ENCODE data around the gene TENM4. TPM values are rescaled to one million over a fixed set of nuclear protein-coding genes. Genes with fewer than 3 reads are reported as not detected.

Gene TENM4
- polyA plus RNA-seq, 3 donors = 0.31 to 1.7 TPM; not detected in 1

DNA sequence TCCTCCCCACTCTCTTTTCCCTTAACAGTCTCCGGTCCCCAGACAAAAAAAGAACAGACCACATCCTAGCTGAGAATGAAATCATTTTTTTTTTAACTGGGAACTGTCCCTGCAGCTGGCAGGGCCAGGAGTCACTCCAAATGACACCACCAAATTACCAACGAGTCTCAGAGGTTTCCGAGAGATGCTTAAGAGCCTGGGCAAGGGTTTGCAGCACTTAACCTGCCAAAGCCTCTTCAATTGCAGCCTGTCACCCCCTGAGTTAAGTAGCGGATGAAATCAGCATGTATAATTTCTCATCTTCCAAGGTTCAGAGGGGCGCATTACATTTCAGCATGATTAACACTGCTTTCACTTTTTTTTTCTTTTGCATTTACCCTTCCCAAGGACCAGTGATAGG, 71.8 kb downstream of the TENM4 start:
- Histone ChIP-seq H3K4me3 (replicated peaks in 1 of 3; ENCODE audit: low read depth in 2 of 3, low read length in 3 of 3) (no peak overlapping the region), H3K9me3 (replicated peaks in 1 of 2; ENCODE audit: control insufficient read depth in 1 of 2, insufficient read depth in 1 of 2, low read length in 2 of 2) (no peaks in the 10 kb centered on the region), H2AFZ (ENCODE audit: insufficient read depth, low read depth, low read length, poor library complexity, severe bottlenecking) (no peak overlapping the region), H3K79me2 (ENCODE audit: insufficient read depth, low read length) (no peaks in the 10 kb centered on the region), H3K4me1 (ENCODE audit: control insufficient read depth in 1 of 2, insufficient read depth in 2 of 2, low read length in 2 of 2) (no peaks in the 10 kb centered on the region), H4K20me1 (ENCODE audit: insufficient read depth, low read length) (no peaks in the 10 kb centered on the region), H3K27me3 (ENCODE audit: control insufficient read depth in 2 of 2, insufficient read depth in 2 of 2, low read length in 2 of 2) (peaks cover 3 to 13% of the 10 kb centered on the region in 2 donors), H3K4me2 (replicated peaks; ENCODE audit: extremely low read depth, low read length, poor library complexity, severe bottlenecking) (no peak overlapping the region), H3K27ac (ENCODE audit: low read depth in 1 of 2, low read length in 2 of 2) (no peak overlapping the region), H3K36me3 (replicated peaks in 1 of 2; ENCODE audit: control insufficient read depth in 1 of 2, insufficient read depth in 2 of 2, low read length in 2 of 2) (no peaks in the 10 kb centered on the region), H3K9ac (ENCODE audit: insufficient read depth, low read length, poor library complexity, severe bottlenecking) (no peak overlapping the region)
- intact Hi-C loops (cut with micrococcal nuclease) = no loop called here
- Mint-ChIP-seq H3K36me3 (no peaks in the 10 kb centered on the region), H3K4me1 (no peaks in the 10 kb centered on the region), H3K27ac (peak overlapping the region in 1 of 7 donors; percentile 83), H3K9me3 (peaks cover 0 to 2% (median 0%) of the 10 kb centered on the region in 7 donors), H3K4me3 (no peak overlapping the region), H3K27me3 (ENCODE audit: low read depth in 3 of 3) (peaks cover 2 to 19% (median 14%) of the 10 kb centered on the region in 3 donors)
- DNase-seq = no peak
- TF ChIP-seq, protein P1, sequence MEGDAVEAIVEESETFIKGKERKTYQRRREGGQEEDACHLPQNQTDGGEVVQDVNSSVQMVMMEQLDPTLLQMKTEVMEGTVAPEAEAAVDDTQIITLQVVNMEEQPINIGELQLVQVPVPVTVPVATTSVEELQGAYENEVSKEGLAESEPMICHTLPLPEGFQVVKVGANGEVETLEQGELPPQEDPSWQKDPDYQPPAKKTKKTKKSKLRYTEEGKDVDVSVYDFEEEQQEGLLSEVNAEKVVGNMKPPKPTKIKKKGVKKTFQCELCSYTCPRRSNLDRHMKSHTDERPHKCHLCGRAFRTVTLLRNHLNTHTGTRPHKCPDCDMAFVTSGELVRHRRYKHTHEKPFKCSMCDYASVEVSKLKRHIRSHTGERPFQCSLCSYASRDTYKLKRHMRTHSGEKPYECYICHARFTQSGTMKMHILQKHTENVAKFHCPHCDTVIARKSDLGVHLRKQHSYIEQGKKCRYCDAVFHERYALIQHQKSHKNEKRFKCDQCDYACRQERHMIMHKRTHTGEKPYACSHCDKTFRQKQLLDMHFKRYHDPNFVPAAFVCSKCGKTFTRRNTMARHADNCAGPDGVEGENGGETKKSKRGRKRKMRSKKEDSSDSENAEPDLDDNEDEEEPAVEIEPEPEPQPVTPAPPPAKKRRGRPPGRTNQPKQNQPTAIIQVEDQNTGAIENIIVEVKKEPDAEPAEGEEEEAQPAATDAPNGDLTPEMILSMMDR (IDR thresholded peaks at IDR 0.05) = no peak
- WGBS (ENCODE audit: insufficient coverage) = 91% methylated on average over 4 of the region's 5 CpGs

DNA sequence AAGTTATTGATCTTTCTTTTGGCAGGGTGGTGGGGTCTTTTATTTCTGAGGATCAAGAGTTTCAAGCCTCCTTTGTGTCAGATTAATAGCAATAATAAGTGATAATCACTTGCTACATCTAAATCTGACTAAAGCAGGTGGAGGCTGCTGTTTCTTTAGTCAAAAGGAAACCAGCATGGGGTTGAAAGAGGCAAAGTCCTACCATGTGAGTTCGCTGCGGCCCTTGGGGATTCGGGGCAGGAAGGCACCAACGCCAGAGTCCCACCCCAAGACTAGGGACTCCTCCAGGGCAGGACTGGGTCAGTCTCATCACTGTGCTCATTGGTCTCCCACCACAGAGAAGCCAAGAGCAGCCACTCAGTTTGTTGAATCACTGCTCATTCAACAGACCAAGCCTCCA, 73.0 kb downstream of the TENM4 start:
- WGBS (ENCODE audit: insufficient coverage) = 82% methylated on average over 4 of the region's 4 CpGs
- no peaks in the 10 kb centered on the region for H3K4me1 Mint-ChIP-seq
- intact Hi-C loops (cut with micrococcal nuclease) = no loop called here
- H3K4me3 Mint-ChIP-seq = no peak overlapping the region
- H3K36me3 Mint-ChIP-seq = no peaks in the 10 kb centered on the region
- Histone ChIP-seq H3K36me3 (replicated peaks in 1 of 2; ENCODE audit: control insufficient read depth in 1 of 2, insufficient read depth in 2 of 2, low read length in 2 of 2) (no peaks in the 10 kb centered on the region), H3K9me3 (replicated peaks in 1 of 2; ENCODE audit: control insufficient read depth in 1 of 2, insufficient read depth in 1 of 2, low read length in 2 of 2) (no peaks in the 10 kb centered on the region), H3K9ac (ENCODE audit: insufficient read depth, low read length, poor library complexity, severe bottlenecking) (no peak overlapping the region), H3K27me3 (ENCODE audit: control insufficient read depth in 2 of 2, insufficient read depth in 2 of 2, low read length in 2 of 2) (peaks cover 2 to 10% of the 10 kb centered on the region in 2 donors), H3K4me3 (replicated peaks in 1 of 3; ENCODE audit: low read depth in 2 of 3, low read length in 3 of 3) (no peak overlapping the region), H4K20me1 (ENCODE audit: insufficient read depth, low read length) (no peaks in the 10 kb centered on the region), H3K79me2 (ENCODE audit: insufficient read depth, low read length) (no peaks in the 10 kb centered on the region), H3K4me1 (ENCODE audit: control insufficient read depth in 1 of 2, insufficient read depth in 2 of 2, low read length in 2 of 2) (no peaks in the 10 kb centered on the region), H3K4me2 (replicated peaks; ENCODE audit: extremely low read depth, low read length, poor library complexity, severe bottlenecking) (no peak overlapping the region), H2AFZ (ENCODE audit: insufficient read depth, low read depth, low read length, poor library complexity, severe bottlenecking) (no peak overlapping the region), H3K27ac (ENCODE audit: low read depth in 1 of 2, low read length in 2 of 2) (no peak overlapping the region)
- TF ChIP-seq, protein P1 (IDR thresholded peaks at IDR 0.05) = no peak
- peaks cover 0 to 2% (median 0%) of the 10 kb centered on the region in 7 donors for H3K9me3 Mint-ChIP-seq
- DNase-seq = no peak
- peaks cover 2 to 12% (median 8%) of the 10 kb centered on the region in 3 donors for H3K27me3 Mint-ChIP-seq (ENCODE audit: low read depth in 3 of 3)
- H3K27ac Mint-ChIP-seq = no peak overlapping the region

Measured in CD14-positive monocyte (primary cell).